Muscle layer of duodenum (tissue), 2 donors: ENCODE data around the gene LRMDA.

Source experiments
- H3K27ac ChIP-seq: one replicate; pipeline ENCODE4 v1.7.0; 2013; ENCODE audit warnings: mild to moderate bottlenecking, low read length
- H3K27me3 ChIP-seq: one replicate; pipeline ENCODE4 v1.7.0; 2013; ENCODE audit warnings: low read depth, mild to moderate bottlenecking, control low read depth, low read length
- H3K36me3 ChIP-seq, 2 donors: one replicate each; pipeline ENCODE4 v1.7.0; 2013; ENCODE audit warnings: low read length in 2 of 2, control low read depth in 1 of 2, mild to moderate bottlenecking in 1 of 2; ENCODE audit not compliant: insufficient read depth in 2 of 2, control insufficient read depth in 1 of 2
- H3K4me1 ChIP-seq, 2 donors: one replicate each; pipeline ENCODE4 v1.7.0; 2013; ENCODE audit warnings: low read length in 2 of 2, mild to moderate bottlenecking in 2 of 2, control low read depth in 1 of 2, moderate library complexity in 1 of 2; ENCODE audit not compliant: insufficient read depth in 2 of 2, control insufficient read depth in 1 of 2
- H3K4me3 ChIP-seq, 2 donors: one replicate each; pipeline ENCODE4 v1.7.0; 2013; ENCODE audit warnings: low read length in 2 of 2, low read depth in 1 of 2, mild to moderate bottlenecking in 1 of 2
- H3K9me3 ChIP-seq, 2 donors: one replicate each; pipeline ENCODE4 v1.7.0; 2013; ENCODE audit warnings: low read length in 2 of 2, control low read depth in 1 of 2, mild to moderate bottlenecking in 1 of 2; ENCODE audit not compliant: control insufficient read depth in 1 of 2
- donor health status: healthy.

The LRMDA gene

DNA sequence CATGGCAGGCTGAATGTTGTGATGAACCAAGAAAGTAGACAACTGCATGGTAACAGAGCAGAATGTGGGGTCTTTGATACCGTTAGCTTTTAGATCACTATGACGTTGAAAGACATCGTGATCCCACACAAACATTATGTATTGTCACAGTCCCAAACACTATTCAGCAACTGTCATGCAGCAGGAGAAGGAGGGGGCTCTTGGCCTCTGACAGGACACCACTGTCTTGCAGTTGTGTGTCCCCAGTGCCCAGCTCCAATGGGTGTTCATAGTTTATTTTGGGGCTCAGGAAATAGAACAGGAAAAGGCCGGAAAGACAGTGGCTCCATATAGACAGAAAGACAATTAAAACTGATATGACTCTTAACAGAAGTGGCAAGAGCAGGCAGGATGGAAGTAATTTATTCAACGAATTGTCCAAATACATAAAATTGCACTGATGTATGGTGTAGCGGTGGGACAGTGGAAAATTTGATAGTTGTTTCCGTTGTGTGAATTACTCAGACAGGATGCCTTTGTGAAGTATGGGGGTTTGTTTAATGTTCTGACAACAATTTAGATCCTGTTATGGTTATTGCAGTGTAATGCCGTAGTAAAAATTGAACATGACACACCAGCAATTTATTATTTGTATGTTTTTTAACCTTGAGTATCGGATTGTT is 292.0 kb downstream of the LRMDA start:
- H3K36me3 ChIP-seq: no peaks in the 10 kb centered on the region
- H3K4me3 ChIP-seq: no peak overlapping the region
- no peaks in the 10 kb centered on the region for H3K4me1 ChIP-seq
- no peaks in the 10 kb centered on the region for H3K9me3 ChIP-seq
- H3K27me3 ChIP-seq: no peaks in the 10 kb centered on the region
- no peak overlapping the region for H3K27ac ChIP-seq

DNA sequence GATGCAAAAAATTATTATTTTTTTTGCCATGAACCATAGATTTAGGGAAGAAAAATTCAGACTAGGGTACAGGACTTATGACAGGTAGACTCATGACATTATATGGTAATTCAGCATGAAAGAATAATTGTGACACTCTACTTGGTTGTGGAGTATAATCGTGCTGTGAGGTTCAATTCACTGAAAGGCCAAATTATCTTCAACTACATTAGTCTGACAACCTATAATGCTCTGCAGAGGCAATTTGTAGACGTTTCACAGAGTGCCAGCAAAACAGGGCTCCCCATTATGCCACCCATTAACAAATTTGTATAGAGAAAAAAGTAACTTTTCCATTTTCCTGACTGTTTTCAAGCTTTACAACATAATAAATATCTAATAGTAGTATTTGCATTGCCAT is 292.6 kb downstream of the LRMDA start:
- H3K4me3 ChIP-seq: no peak overlapping the region
- no peaks in the 10 kb centered on the region for H3K9me3 ChIP-seq
- H3K27ac ChIP-seq: no peak overlapping the region
- no peaks in the 10 kb centered on the region for H3K27me3 ChIP-seq
- no peaks in the 10 kb centered on the region for H3K36me3 ChIP-seq
- no peaks in the 10 kb centered on the region for H3K4me1 ChIP-seq

DNA sequence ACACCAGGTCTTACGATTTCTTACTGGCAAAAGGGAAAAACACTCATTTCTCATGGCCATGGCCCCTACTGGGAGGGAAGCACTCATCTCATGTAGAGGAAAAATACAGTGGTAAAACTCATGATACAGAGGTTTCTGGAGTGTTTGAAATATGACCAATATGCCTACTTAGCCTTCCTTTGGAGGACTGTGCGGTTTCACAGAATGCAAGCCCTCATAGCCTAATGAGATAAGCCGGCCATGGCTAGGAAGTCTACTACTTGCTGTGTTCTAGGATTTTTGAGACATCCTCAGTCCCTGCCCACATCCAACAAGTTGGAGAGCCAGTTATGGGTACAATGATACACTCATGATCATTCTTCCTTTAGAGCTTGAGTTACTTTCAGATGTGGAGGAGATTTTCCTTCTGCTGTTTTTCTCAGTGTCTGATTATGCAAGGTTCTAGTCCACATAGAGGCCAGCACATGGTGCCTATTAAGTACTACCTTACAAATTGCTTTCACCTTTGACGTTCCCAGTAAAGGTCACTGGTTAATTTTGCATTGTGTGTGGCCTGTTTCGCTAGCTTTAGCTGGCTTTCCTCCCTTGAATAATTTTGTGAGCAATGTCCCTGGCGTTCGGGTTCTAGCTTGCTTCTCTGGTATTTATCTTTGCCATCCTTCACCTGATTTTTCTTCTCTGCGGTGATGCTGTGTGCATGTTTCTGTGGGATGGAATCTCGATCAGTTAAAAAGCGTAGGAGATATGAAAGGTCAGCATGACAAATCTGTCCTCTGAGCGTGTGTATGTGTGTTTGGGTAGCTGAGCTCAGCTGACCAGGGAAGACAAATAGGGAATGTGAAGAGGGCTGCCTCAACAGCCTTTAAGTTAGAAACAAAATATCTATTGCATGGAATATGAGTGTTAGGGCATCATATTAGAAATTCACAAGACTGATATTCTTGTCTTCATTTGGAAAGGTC is 295.4 kb downstream of the LRMDA start:
- Histone ChIP-seq H3K27ac (no peak overlapping the region), H3K9me3 (no peaks in the 10 kb centered on the region), H3K27me3 (no peaks in the 10 kb centered on the region), H3K36me3 (no peaks in the 10 kb centered on the region), H3K4me3 (no peak overlapping the region), H3K4me1 (no peaks in the 10 kb centered on the region)

DNA sequence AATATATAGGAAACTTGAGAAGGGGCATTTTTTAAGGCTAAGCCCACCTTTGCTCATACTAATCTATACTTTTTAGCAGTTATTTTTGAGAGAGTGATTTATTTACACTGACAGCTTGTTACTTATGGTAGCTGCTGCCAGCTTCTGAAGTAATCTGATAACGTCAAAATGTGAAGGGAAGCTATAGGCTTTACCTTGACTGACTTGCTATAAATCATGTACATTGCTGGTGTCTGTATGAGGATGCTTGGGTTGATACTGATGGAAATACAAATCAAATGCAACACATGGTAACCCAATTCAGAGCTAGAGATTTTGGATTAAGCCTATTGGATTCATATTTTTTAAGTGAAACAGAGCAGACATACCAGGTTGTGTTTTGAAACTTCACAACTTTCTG is 299.4 kb downstream of the LRMDA start:
- Histone ChIP-seq H3K36me3 (no peaks in the 10 kb centered on the region), H3K27ac (no peak overlapping the region), H3K4me1 (no peaks in the 10 kb centered on the region), H3K9me3 (no peaks in the 10 kb centered on the region), H3K27me3 (no peaks in the 10 kb centered on the region), H3K4me3 (no peak overlapping the region)

DNA sequence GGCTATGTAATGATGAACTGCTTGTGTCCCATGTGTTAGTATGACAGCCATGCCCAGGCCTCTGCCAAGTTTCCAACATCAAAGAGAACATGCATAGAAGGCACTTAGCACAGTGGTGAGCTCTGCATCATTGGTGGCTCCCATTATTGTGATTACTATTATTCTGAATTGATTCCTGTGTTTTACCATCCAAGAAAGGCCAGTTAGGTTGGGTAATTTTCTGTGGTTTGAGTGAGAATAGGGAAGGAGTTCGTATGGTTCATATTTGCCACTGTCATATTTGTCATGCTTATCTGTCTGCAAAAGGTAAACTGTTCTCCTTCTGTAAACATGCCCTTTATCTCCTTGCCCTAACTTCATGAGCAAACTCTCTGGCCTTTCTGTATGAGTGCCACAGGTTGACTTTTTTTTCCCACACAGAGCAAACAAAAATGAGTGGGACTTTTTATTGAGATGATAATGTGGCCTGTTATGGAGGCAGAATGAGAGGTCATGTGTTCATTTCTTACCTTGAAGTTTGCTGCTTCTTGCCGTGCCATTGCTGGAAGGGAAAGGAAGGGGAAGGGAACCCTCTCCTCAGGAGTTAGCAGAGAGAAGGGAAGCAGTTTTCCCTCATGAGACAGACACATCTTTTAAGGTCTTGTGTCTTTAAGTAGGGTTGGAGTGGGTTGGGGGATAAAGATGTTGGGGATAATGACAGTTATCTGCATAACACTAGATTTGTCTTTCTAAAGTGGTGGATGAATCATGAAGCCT is 301.9 kb downstream of the LRMDA start:
- Histone ChIP-seq H3K4me3 (no peak overlapping the region), H3K27ac (no peak overlapping the region), H3K9me3 (no peaks in the 10 kb centered on the region), H3K4me1 (no peaks in the 10 kb centered on the region), H3K36me3 (no peaks in the 10 kb centered on the region), H3K27me3 (no peaks in the 10 kb centered on the region)

DNA sequence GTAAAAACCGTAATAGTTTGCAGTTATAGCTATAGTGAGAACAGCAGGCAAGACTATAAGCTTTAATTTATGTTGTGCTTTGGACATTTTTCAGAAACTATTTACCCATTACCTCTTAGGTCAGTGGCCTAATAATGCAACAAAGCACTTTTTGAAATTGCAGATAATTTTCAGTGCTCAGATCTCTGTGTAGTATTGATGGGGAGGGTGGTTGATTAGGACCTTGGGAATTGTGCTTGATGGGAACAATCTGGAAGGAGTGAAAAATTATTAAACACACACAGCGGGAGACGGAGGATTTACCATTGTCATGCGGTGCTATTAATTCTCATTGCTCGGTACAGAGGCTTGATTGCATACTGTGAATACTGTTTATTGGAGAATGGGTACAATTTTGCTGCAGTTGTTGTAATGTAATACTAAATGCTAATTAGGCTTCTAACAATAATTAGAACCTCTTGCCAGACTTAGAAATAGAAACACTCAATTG is 304.8 kb downstream of the LRMDA start:
- no peak overlapping the region for H3K4me3 ChIP-seq
- no peaks in the 10 kb centered on the region for H3K4me1 ChIP-seq
- no peaks in the 10 kb centered on the region for H3K27me3 ChIP-seq
- H3K27ac ChIP-seq: no peak overlapping the region
- H3K9me3 ChIP-seq: no peaks in the 10 kb centered on the region
- peaks cover 0 to 3% of the 10 kb centered on the region in 2 donors for H3K36me3 ChIP-seq

DNA sequence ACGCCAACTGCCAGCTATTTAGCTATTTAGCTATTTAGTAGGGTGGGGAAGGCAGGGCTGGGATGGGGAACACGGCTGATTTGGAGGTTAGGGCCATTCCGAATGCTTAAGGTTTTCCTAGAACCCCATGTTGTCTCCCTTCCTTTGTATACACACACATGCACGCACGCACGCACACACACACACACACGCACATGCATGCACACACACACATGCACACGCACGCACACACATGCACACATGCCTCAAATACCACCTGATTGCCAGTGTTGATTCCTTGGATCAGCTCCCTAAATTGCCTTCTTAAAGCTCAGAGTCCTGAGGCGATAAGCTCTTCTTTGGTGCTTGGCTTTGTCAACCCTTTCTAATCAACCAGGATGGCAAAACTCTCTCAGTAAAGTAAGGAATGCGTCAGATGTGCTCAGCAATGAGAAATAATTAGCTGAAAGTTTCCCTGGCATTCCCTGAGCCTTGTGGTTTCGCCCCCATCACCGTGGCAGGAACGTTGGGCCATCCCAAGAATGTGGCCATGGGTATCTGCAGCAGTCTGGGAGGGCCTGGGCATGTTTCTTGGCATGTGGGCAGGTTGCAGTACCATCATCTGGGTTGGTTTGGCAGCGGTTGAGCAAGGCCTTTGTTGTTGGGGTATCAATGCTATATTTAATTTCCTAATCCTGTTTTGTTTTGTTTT is 305.6 kb downstream of the LRMDA start:
- no peaks in the 10 kb centered on the region for H3K27me3 ChIP-seq
- H3K27ac ChIP-seq: no peak overlapping the region
- no peak overlapping the region for H3K4me3 ChIP-seq
- no peaks in the 10 kb centered on the region for H3K9me3 ChIP-seq
- H3K4me1 ChIP-seq: no peaks in the 10 kb centered on the region
- peaks cover 0 to 3% of the 10 kb centered on the region in 2 donors for H3K36me3 ChIP-seq

DNA sequence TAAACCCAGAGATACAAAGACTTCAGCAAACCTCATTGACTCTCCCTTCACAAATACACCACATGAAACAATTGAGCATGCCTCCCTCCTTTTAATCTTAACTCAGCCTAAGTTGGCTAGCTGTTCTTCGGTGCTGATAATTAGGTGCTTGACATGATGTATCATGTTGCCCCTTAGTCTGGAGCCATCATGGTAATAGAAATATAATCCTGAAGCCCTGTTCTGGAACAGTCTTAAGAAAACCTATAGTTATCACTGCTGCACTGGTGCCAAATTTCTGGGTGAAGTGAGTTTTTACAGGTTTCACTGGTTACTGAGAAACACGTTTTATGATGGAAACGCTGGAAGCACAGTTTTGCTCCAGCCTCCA is 306.1 kb downstream of the LRMDA start:
- Histone ChIP-seq H3K36me3 (peaks cover 0 to 3% of the 10 kb centered on the region in 2 donors), H3K27me3 (no peaks in the 10 kb centered on the region), H3K4me1 (no peaks in the 10 kb centered on the region), H3K27ac (no peak overlapping the region), H3K9me3 (no peaks in the 10 kb centered on the region), H3K4me3 (no peak overlapping the region)

DNA sequence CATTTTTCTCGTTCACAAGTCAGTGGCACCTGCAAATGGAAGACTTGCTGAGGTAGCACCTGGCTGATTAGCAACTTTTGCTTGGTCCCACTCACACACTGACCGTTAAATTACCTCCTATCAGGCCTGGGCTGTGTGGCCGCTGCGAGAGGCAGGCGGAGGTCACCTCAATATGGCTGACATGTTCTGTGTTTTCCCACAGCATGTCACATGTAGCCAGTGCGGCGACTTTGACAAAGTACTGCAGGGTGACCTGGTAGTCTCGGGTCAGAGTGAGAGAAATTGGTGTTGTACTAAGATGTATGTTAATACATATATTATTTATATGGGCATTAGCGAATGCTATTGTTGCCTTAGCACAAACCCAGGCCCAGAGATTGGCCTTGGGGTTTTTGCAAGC is 307.5 kb downstream of the LRMDA start:
- Histone ChIP-seq H3K27me3 (no peaks in the 10 kb centered on the region), H3K27ac (no peak overlapping the region), H3K4me1 (no peaks in the 10 kb centered on the region), H3K4me3 (no peak overlapping the region), H3K36me3 (peaks cover 0 to 3% of the 10 kb centered on the region in 2 donors), H3K9me3 (no peaks in the 10 kb centered on the region)

DNA sequence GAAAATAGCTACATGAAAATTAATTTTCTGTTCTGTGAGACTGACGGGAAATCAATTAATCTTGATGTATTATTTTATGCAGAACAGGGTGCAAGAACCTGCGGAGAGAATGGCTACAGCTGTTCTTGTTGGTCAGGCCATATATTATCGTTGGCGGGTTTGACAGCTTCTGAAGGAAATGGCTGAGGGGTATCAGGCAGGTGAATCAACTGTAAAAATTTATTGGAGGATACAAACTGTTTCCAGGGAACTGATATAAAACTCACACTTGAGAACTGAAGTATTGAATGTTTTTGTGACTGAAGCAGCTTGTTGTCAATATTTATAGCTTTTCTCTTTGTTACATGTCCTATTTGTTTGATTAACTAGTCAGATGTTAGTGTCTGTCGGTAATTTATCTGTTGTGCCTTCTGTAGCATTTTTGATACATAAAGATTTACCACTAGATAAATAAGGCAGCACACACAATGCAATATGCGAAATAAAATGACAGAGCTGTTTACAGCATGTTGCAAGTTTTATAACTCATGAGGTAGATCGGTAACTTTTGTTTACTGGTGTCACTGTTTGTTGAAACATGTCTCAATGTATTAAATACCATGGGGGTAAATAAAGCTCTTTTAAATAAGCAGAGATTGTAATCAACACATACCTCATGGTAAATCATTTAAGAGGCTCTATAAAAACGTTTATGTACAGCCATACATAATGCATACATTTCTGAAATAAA is 308.2 kb downstream of the LRMDA start:
- no peak overlapping the region for H3K27ac ChIP-seq
- H3K36me3 ChIP-seq: peaks cover 0 to 3% of the 10 kb centered on the region in 2 donors
- no peaks in the 10 kb centered on the region for H3K9me3 ChIP-seq
- no peaks in the 10 kb centered on the region for H3K27me3 ChIP-seq
- no peaks in the 10 kb centered on the region for H3K4me1 ChIP-seq
- no peak overlapping the region for H3K4me3 ChIP-seq
